G401.6 (cell line): Measurements from ENCODE around the gene CEP112.
"Not testable (repeated sequence)": the region's sequence is repeated elsewhere in the genome, so short reads cannot be mapped to it uniquely, and the experiment has no call there.

Experiments
- FAIRE-seq: peaks from 2 replicates; lab custom pipeline; 2012; peaks lifted over from hg19 to GRCh38; lab: Jason Lieb, UNC

Gene CEP112

DNA sequence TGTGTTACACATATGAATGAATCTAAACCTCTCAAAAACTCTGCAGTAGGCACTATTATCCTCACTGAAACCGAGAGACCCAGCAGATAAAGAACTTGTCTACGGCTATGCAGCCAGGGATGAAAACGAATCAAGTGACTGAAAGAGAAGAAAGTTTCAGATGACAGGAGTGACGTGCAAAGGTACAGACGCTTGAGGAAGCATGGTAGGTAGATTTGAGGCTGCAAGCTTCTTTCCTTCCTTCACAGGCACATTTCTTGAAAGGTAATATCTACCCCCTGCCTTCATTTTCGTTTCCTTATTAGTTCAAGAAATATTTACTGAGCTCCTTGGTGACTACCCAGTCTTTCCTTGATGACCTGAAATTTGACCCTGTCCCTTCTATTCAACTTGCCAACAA, 418.9 kb downstream of the CEP112 start:
- FAIRE-seq: no peak

DNA sequence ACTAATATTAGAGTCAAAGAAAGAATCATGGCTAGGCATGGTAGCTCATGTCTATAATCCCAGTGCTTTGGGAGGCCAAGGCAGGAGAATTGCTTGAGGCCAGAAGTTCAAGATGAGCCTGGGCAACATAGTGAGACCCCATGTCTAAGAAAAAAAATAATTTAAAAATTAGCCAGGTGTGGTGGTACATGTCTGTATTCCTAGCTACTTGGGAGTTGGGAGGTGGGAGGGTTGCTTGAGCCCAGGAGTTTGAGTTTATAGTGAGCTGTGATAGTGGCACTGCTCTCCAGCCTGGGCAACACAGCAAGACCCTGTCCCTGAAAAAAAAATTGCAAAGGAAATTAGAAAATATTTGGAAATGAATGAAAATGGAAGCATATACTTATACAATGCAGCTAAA, 420.2 kb downstream of the CEP112 start:
- no peak for FAIRE-seq

DNA sequence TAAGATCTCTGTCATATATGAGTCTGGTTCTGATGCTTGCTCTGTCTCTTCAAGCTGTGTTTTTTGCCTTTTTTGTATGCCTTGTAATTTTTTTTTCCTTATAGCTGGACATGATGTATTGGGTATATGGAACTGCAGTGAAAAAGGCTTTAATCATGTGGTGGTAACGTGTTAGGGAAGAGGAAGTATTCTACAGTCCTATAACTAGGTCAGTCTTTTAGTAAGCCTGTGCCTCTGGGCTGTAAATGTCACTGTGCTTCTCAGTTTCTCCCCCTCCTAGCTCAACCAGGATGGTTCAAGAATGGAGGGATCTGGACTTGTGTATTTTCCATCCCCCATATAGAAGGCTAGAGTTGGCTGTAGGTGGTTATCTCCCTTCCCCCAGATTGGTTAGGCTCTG, 428.1 kb downstream of the CEP112 start:
- FAIRE-seq: no peak

DNA sequence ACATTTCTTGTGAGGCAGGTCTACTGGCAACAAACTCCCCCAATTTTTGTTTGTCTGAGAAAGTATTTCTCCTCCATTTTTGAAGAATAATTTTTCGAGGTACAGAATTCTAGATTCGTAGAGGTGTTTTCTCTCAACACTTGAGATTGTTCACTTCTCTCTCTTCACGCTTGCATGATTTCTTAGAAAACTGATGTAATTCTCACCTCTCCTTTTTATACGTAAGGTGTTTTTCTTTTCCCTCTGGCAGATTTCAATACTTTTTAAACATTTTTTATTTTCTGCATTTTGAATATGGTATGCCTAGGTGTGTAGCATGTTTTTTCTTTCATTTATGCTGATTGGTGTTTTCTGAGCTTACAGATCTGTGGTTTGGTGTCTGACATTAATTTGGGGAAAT, 429.0 kb downstream of the CEP112 start:
- no peak for FAIRE-seq

DNA sequence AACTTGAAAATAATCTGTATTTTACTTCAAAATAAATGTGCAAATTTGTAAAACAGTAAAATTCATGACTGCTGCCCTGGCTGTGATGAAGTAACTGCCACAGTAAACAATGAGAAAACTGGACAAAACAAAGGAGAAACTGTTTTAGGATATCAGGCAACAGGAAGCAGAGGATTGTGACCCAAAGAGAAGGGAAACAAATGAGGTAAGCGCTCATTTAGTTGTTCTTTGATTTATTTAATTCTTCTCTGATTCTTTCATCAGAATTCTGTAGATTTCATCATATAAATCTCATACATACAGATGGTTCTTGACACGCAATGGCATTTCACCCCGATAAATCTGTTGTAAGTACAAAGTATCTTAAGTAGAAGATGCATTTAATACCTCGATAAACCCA, 432.4 kb downstream of the CEP112 start:
- no peak for FAIRE-seq

DNA sequence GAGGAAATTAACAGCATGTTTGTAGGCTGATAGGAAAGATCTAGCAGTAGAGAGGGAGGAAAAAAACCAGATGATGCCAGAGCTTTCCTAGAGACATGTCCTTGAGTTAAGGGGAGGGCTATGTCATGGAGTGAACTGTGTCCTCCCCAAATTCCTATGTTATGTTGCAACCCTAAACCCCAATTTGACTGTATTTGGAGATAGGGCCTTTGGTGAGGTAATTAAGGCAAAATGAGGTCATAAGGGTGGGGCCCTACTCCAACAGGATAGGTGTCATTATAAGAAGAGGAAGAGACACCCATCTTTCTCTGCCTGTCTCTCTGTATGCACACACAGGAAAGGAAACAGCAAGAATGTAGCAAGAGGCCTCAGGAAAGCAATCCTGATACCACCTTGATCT, 435.2 kb downstream of the CEP112 start:
- FAIRE-seq: no peak

DNA sequence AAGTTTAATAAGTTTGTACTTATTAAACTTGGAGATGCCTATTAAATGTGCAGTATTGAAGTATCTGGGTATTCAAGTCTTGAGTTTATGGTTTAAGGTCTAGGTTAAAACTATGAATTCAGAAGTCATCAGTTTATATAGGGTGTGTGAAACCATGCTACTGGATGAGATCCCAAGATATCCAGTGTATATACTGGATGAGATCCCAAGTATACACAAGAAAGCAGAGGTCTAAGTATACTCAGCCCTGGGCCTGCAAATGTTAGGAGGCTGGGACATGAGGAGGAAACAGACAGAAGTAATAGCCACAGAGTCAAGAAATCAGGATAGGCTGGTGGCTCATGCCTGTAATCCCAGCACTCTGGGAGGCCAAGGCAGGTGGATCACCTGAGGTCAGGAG, 436.1 kb downstream of the CEP112 start:
- no peak for FAIRE-seq

DNA sequence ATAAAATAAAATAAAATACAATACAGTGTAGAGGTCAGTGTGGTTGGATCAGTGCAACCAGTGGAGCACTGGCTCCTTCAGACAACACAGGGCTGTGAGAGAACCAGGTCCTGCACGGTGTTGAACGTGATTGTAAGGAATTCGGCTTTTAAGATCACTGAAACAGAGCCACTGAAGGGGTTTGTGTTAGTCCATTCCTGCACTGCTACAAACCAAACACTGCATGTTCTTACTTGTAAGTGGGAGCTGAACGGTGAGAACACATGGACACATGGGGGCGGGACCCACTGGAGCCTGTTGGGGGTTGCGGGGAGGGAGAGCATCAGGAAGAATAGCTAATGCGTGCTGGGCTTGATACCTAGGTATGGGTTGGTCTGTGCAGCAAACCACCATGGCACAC, 437.3 kb downstream of the CEP112 start:
- no peak for FAIRE-seq

DNA sequence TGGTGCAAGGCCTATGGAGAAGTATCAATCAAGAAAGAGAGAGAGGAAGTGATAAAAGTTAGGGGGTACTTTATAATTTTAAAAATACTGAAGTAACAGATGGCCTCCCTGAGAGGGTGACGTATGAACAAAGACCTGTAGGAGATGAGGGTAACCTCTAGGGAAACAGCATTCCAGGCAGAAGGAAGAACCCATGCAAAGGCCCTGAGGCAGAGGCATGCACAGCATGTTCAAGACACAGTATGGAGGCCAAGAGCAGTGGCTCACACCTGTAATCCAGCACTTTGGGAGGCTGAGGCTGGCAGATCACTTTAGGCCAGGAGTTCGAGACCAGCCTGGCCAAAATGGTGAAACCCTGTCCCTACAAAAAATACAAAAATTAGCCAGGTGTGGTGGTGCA, 437.9 kb downstream of the CEP112 start:
- FAIRE-seq: no peak

DNA sequence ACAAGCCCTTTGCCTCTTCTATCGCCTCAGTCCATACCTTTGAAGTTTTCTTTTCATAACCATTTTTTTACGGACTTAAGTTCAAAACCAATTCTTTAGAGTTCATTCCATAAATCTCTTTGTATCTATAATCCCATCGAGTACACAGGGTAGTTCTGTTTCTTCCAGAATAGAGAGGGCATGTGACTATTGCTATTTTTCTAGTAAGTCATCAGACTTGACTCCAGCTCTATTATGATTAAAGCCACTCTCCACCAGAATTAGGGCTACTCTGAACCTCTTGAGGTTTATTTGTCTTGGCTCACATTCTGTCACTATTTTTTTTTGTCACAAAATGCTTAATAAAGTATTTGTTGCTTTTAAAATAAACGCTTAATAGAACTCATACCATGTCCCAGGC, 438.6 kb downstream of the CEP112 start:
- no peak for FAIRE-seq

DNA sequence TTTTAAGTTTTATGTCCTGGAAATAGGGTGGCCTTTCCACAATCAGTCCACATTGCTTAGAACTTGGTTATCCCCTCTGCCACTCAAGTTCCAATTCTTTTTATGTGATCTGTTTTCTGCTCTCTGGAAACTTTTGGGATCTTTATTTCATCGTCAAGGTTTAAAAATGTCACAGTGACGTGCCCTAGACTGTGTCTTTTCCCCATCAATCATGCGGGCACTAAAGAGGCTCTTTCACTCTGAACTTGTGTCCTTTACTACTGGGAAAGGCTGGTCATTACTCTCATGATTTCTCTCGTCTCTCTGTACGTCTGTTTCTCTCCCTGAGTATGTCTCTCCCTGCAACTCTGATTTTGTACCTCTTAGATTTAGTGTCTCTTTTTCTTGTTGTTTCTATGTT, 440.7 kb downstream of the CEP112 start:
- FAIRE-seq: no peak

DNA sequence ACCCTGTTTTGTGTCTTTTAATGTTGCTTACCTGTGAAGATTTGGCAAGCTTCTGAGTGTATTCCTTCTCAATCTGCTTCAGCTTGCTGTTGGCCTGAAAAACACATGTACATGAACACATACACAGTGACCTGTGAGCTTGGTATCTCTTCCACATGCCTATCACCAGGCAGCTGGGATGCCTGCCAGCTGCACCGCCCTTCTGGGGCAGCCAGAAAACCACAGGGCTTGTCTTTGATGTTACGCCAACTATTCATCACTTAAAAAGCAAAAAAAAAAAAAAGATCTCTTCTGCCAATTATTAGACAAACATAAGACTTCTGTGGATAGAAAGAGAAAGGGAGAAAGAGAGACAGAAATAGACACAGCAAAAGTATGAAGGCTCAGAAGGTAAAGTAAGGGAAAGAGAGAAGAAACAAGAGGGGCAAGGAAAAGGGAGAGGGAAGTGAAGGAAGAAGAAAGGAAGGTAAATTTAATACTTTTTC, 441.3 kb downstream of the CEP112 start:
- no peak for FAIRE-seq

DNA sequence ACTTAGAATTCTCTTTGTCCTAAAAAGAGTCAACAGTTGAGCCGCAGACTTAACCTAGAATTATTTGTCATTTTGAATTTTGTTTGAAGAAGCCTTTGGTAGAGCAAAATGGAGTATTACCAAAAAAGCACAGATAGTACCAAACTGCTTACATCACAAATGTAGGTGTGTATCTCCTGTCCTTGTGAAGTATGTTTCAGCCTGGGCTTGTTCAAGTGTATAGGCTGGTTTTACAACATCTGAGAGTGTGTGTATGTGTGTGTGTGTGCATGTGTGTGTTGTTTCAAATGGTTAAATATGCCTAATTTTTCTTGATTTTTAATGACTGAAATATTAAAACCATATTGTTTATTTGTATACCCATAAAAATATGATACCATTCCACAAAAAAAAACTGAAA, 441.8 kb downstream of the CEP112 start:
- FAIRE-seq: no peak

DNA sequence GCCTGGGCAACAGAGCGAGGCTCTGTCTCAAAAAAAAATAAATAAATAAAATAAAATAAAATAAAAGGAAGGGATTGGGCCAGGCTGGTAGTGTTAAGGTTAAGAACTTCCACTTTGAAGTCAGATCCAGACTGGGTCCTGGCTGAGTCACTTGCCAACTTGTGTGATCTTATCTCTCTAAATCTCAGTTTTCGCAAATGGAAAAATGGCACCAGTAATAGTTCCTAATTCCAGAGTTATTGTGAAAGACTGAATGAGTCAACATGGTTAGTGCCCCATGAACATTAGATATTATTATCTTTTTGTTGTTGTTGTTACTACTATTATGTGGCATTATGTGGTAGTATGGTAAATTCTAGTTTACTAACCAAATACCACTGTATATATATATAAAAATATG, 442.5 kb downstream of the CEP112 start:
- FAIRE-seq: no peak

DNA sequence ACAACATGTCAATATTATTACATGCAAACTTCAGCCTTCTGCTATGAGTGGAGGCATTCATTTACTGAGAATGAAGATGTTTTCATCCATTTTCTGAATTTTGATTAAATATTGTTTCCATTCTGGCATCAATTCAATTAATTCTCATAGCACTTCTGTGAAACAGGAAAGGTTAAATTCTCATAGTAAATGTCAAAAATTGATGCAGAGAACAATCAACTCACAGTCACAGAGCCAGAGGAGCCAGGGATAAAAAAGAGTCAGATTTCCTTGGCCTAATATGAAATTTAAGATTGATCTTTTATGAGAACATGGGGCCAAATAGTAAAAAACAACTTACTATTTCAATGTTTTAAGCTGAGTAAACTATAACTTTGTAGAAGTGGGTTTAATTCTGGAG, 446.7 kb downstream of the CEP112 start:
- FAIRE-seq: no peak

DNA sequence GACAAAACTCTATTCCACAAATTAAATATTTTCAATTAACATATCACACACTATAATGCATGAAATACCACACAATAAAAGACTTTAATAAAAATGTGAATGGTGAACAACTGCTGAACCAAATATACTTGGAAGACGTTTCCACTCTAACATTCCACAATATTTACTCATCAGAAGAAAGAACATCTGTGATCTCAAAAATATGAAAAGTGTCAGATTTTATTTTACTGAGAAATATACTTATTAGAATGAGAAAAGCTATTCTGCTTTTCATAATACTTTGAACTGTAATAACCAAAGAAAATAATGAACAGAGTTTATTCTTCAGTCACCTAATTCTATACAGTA, 448.7 kb downstream of the CEP112 start:
- FAIRE-seq: no peak

DNA sequence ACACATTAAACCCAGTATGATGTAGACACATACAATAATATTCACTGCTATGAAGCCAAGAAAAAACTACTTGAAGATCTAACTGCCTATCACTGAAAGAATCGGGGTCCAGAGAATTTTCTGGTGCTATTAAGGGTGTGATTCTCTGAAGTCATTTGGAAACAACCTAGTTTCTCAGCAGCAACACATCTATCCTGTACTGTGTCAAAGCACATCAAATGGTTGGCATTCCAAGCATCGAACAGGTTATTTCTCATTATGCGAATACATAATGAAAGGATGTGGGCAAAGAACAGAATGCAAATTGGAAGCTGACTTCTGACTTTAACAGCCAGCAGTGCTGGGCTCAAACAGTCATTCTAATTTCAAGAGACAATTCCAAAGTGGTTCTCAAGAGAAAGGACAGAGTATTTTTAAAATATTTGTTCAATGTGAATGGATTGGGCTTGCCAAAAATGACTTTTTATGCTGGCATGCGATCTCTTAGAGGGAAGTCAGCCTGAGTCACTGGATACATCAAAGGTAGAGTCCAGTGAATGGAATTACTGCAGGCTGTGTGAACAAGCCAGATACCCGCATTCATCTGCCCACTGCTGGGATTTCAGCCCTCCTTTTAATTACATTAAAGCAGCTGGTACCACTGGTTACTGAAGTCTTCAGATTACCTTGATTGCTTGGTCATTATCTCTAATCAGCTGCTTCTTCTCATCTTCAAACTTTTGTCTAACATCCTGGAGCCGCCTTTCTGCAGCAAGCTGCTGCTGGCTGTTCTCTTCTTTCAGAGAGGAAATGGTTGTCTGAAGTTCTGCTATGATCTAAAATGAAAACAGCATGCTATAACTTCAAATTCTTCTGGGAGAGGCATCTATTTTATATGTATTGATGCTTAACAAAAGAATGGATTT, 449.3 kb downstream of the CEP112 start:
- no peak for FAIRE-seq

DNA sequence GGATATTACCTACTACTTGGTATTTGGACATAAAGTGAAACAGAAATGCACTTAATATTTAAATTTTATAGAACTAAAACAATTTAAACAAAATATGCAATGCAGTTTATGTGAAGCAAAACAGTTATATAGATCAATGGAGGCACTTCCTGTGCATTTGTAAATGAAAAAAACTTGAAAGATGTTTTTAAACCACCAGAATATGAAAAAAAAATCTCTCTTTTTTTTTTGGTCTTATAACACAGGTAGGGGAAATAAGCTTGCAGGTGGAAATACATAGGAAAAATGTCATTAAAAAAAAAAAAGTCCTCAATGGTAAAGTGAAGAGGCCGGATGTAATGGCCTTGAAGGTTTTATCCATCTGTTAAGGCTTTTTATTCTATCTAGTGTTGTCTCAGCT, 450.2 kb downstream of the CEP112 start:
- no peak for FAIRE-seq

DNA sequence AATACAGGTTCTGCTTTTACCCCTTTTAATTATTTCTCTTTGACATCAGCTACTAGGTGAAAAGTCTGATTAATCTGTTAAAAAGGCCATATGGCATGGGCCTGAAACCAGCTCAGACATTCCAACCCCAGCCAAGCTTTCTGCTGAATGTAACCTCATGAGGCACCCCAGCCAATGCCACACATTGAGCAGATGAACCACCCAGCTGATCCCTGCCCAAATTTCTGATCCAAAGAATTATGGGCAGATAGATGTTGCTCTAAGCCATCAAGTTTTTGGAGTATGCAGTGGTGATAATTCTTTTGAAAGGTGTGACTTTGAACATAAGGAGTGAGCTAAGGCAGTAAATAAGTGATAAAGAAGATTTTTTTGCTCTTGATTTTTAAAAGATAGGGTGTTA, 452.9 kb downstream of the CEP112 start:
- FAIRE-seq: no peak

DNA sequence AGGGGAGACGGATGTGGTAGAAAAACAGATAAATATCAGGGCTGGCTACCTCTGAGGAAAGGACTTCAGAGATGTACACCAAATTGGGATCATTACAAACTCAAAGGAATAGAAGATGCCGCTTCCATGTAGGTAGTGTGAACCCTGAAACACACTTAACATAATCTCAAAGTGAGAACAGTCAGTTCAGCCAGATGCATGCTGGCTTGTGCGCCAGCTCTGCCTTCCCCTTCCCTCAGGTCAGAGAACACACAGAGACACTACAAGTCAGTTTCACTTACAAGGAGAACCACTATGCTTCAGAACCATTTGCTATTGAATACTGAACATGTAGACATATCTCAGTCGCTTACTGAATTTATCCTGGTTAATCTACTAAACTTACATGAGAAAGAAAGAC, 454.5 kb downstream of the CEP112 start:
- FAIRE-seq: no peak

DNA sequence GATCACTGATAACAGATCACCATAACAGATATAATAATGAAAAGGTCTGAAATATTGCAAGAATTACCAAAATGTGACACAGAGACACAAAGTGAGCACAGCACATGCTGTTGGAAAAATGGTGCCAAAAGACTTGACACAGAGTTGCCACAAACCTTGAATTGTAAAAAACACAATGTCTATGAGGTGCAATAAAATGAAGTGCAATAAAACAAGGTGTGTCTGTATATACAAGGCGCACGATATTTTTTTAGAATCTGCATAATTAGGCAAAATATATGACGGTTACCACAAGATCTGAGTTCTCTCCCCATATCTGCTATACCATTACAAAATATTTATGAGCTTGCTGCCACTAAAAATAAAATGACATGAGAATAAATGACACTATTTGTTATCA, 458.6 kb downstream of the CEP112 start:
- FAIRE-seq: no peak

DNA sequence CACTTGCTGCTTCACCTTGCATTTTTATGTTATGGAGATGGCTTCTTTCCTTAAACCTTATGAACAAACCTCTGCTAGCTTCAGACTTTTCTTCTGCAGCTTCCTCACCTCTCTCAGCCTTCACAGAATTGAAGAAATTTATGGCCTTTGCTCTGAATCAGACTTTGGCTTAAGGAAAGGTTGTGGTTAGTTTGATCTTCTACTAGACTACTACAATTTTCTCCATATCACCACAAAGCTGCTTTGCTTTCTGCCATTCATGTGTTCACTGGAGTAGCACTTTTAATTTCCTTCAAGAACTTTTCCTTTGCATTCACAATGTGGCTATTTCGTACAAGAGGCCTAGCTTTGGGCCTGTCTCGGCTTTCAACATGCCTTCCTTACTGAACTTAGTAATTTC, 459.3 kb downstream of the CEP112 start:
- not testable (repeated sequence) for FAIRE-seq

DNA sequence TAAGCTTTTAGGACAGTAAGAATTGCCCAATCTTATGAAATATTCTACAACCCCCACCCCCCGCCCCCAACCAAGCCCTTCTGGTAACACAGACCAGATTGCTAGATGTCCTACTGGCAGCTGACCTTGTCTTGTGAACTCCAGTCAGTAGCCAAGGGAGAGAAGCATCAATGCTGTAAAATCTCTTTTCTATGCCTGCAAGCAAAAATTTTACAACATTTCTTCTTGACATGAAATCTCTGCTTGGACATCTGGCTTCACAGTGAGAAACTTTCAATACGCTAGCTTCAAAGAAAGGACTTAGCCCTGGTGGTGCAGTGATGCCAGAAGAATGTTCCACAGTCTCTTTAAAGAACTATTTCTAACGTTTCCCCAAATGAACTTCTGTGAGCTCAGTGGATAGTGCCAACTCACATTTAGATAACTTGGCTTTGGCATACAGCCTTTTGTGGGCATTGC, 461.2 kb downstream of the CEP112 start:
- no peak for FAIRE-seq

DNA sequence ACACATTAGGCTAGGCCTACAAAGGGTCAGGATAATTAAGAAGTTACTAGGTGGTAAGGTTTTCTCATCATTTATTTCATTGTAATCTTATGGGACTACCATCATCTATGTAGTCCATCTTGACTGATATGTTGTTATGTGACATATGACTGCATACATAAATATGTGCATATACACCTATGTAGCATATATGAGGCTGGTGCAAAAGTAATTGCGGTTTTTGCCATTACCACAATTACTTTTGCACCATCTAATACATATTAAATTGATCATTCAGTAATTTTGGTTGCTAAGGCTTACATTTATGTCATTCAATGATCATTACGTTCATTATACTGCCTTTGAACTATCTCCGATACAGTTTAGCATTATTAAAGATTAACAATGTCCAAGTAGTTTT, 462.7 kb downstream of the CEP112 start:
- FAIRE-seq: no peak
